ENCODE data around the gene ARHGEF12.

Gene ARHGEF12

GRCh38 chr11:120337355-120338106 lies 1.3 kb downstream of the ARHGEF12 start:
- H3K36me3 ChIP-seq (ENCODE audit: insufficient read depth, insufficient read length, low read length), result no peaks in the 10 kb centered on the region
- no peaks in the 10 kb centered on the region for H3K9me3 ChIP-seq (ENCODE audit: insufficient read depth, low read length)
- peak overlapping the region; percentile 87 for H3K9ac ChIP-seq (ENCODE audit: insufficient read length, low read depth)
- no peak for DNase-seq (ENCODE audit: low read depth, low spot score)
- no peak for TF ChIP-seq ZNF274 (IDR thresholded peaks at IDR 0.05; ENCODE audit: low read depth, low read length)
- no peak for TF ChIP-seq SUZ12 (IDR thresholded peaks at IDR 0.05; ENCODE audit: extremely low read depth, insufficient read depth, insufficient read length)
- no peak for TF ChIP-seq YY1 (IDR thresholded peaks at IDR 0.05; ENCODE audit: insufficient read depth, insufficient read length)
- H3K4me3 ChIP-seq (ENCODE audit: insufficient read length, low read depth), result peak overlapping the region; percentile 63
- H3K27me3 ChIP-seq (ENCODE audit: insufficient read depth, insufficient read length), result no peaks in the 10 kb centered on the region
- H3K4me1 ChIP-seq (ENCODE audit: insufficient read depth, insufficient read length), result no peaks in the 10 kb centered on the region

GRCh38 chr11:120338107-120338933 lies 2.1 kb downstream of the ARHGEF12 start:
- Histone ChIP-seq H3K4me1 (ENCODE audit: insufficient read depth, insufficient read length) (no peaks in the 10 kb centered on the region), H3K36me3 (ENCODE audit: insufficient read depth, insufficient read length, low read length) (no peaks in the 10 kb centered on the region), H3K27me3 (ENCODE audit: insufficient read depth, insufficient read length) (no peaks in the 10 kb centered on the region), H3K9me3 (ENCODE audit: insufficient read depth, low read length) (no peaks in the 10 kb centered on the region), H3K4me3 (ENCODE audit: insufficient read length, low read depth) (peak overlapping the region; percentile 63), H3K9ac (ENCODE audit: insufficient read length, low read depth) (no peak overlapping the region)
- DNase-seq (ENCODE audit: low read depth, low spot score), result no peak
- no peak for TF ChIP-seq SUZ12 (IDR thresholded peaks at IDR 0.05; ENCODE audit: extremely low read depth, insufficient read depth, insufficient read length)
- no peak for TF ChIP-seq YY1 (IDR thresholded peaks at IDR 0.05; ENCODE audit: insufficient read depth, insufficient read length)
- no peak for TF ChIP-seq ZNF274 (IDR thresholded peaks at IDR 0.05; ENCODE audit: low read depth, low read length)

DNA sequence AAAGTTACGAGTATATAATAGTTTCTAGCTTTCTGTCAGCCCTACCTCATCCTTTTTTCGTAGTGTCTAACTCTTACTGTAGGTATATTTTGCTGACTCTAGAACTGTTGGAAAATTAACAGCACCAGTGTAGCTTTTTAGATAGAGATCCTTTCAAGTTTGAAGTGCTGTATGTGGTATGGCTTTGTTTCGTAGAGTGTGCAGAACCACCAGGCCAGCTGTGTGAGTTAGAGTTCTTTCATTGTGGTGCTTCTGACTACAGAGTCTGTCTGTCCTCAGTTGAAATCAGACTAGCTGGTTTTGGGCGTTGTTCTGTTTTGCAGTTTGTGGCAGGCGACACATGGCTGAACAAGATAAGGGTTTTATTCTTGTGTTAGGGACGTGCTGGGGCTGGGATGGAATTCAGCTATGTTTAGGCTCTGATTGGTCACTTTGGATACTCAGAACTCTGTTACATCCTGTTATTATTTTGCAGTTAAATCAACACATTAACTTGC lies 3.2 kb downstream of the ARHGEF12 start:
- TF ChIP-seq YY1 (IDR thresholded peaks at IDR 0.05; ENCODE audit: insufficient read depth, insufficient read length), result no peak
- no peak for TF ChIP-seq ZNF274 (IDR thresholded peaks at IDR 0.05; ENCODE audit: low read depth, low read length)
- no peak for TF ChIP-seq SUZ12 (IDR thresholded peaks at IDR 0.05; ENCODE audit: extremely low read depth, insufficient read depth, insufficient read length)
- Histone ChIP-seq H3K4me1 (ENCODE audit: insufficient read depth, insufficient read length) (no peaks in the 10 kb centered on the region), H3K27me3 (ENCODE audit: insufficient read depth, insufficient read length) (no peaks in the 10 kb centered on the region), H3K9ac (ENCODE audit: insufficient read length, low read depth) (no peak overlapping the region), H3K36me3 (ENCODE audit: insufficient read depth, insufficient read length, low read length) (no peaks in the 10 kb centered on the region), H3K9me3 (ENCODE audit: insufficient read depth, low read length) (no peaks in the 10 kb centered on the region), H3K4me3 (ENCODE audit: insufficient read length, low read depth) (no peak overlapping the region)
- no peak for DNase-seq (ENCODE audit: low read depth, low spot score)

DNA sequence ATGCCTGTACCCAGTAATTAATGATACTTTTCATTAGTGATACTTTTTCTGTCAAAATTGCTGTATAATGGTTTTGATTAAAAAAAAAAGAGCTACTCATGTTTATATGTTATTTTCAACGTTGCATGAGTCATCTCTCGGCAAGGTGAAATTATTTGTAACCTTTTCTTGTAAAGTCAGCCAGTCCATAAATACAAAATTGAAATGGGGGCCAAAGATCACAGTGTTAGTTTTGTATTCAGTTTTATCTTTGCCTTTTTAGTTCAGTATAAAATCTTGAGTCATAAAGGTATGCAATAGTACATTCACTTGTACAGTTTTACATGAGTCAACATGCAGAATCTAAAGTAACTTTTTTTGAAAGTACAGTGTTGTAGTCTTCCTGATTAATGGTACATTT lies 4.3 kb downstream of the ARHGEF12 start:
- H3K36me3 ChIP-seq (ENCODE audit: insufficient read depth, insufficient read length, low read length), result no peaks in the 10 kb centered on the region
- DNase-seq (ENCODE audit: low read depth, low spot score), result no peak
- H3K4me1 ChIP-seq (ENCODE audit: insufficient read depth, insufficient read length), result no peaks in the 10 kb centered on the region
- H3K9me3 ChIP-seq (ENCODE audit: insufficient read depth, low read length), result no peaks in the 10 kb centered on the region
- no peak overlapping the region for H3K4me3 ChIP-seq (ENCODE audit: insufficient read length, low read depth)
- H3K27me3 ChIP-seq (ENCODE audit: insufficient read depth, insufficient read length), result no peaks in the 10 kb centered on the region
- TF ChIP-seq SUZ12 (IDR thresholded peaks at IDR 0.05; ENCODE audit: extremely low read depth, insufficient read depth, insufficient read length) (no peak), YY1 (IDR thresholded peaks at IDR 0.05; ENCODE audit: insufficient read depth, insufficient read length) (no peak), ZNF274 (IDR thresholded peaks at IDR 0.05; ENCODE audit: low read depth, low read length) (no peak)
- H3K9ac ChIP-seq (ENCODE audit: insufficient read length, low read depth), result no peak overlapping the region

GRCh38 chr11:120342226-120342625 lies 6.0 kb downstream of the ARHGEF12 start:
- no peak overlapping the region for H3K4me3 ChIP-seq (ENCODE audit: insufficient read length, low read depth)
- no peaks in the 10 kb centered on the region for H3K9me3 ChIP-seq (ENCODE audit: insufficient read depth, low read length)
- no peaks in the 10 kb centered on the region for H3K36me3 ChIP-seq (ENCODE audit: insufficient read depth, insufficient read length, low read length)
- H3K9ac ChIP-seq (ENCODE audit: insufficient read length, low read depth), result no peak overlapping the region
- no peaks in the 10 kb centered on the region for H3K27me3 ChIP-seq (ENCODE audit: insufficient read depth, insufficient read length)
- TF ChIP-seq ZNF274 (IDR thresholded peaks at IDR 0.05; ENCODE audit: low read depth, low read length), result no peak
- TF ChIP-seq SUZ12 (IDR thresholded peaks at IDR 0.05; ENCODE audit: extremely low read depth, insufficient read depth, insufficient read length), result no peak
- no peak for TF ChIP-seq YY1 (IDR thresholded peaks at IDR 0.05; ENCODE audit: insufficient read depth, insufficient read length)
- DNase-seq (ENCODE audit: low read depth, low spot score), result no peak
- H3K4me1 ChIP-seq (ENCODE audit: insufficient read depth, insufficient read length), result no peaks in the 10 kb centered on the region

GRCh38 chr11:120342678-120343077 lies 6.5 kb downstream of the ARHGEF12 start:
- H3K27me3 ChIP-seq (ENCODE audit: insufficient read depth, insufficient read length), result no peaks in the 10 kb centered on the region
- H3K36me3 ChIP-seq (ENCODE audit: insufficient read depth, insufficient read length, low read length), result no peaks in the 10 kb centered on the region
- DNase-seq (ENCODE audit: low read depth, low spot score), result no peak
- TF ChIP-seq YY1 (IDR thresholded peaks at IDR 0.05; ENCODE audit: insufficient read depth, insufficient read length) (no peak), SUZ12 (IDR thresholded peaks at IDR 0.05; ENCODE audit: extremely low read depth, insufficient read depth, insufficient read length) (no peak), ZNF274 (IDR thresholded peaks at IDR 0.05; ENCODE audit: low read depth, low read length) (no peak)
- H3K4me1 ChIP-seq (ENCODE audit: insufficient read depth, insufficient read length), result no peaks in the 10 kb centered on the region
- no peak overlapping the region for H3K9ac ChIP-seq (ENCODE audit: insufficient read length, low read depth)
- no peaks in the 10 kb centered on the region for H3K9me3 ChIP-seq (ENCODE audit: insufficient read depth, low read length)
- H3K4me3 ChIP-seq (ENCODE audit: insufficient read length, low read depth), result no peak overlapping the region

- TF ChIP-seq SUZ12 (IDR thresholded peaks at IDR 0.05; ENCODE audit: extremely low read depth, insufficient read depth, insufficient read length) (no peak), ZNF274 (IDR thresholded peaks at IDR 0.05; ENCODE audit: low read depth, low read length) (no peak), YY1 (IDR thresholded peaks at IDR 0.05; ENCODE audit: insufficient read depth, insufficient read length) (no peak)
- H3K4me3 ChIP-seq (ENCODE audit: insufficient read length, low read depth), result no peak overlapping the region
- no peaks in the 10 kb centered on the region for H3K27me3 ChIP-seq (ENCODE audit: insufficient read depth, insufficient read length)
- no peaks in the 10 kb centered on the region for H3K9me3 ChIP-seq (ENCODE audit: insufficient read depth, low read length)
- no peak overlapping the region for H3K9ac ChIP-seq (ENCODE audit: insufficient read length, low read depth)
- no peaks in the 10 kb centered on the region for H3K4me1 ChIP-seq (ENCODE audit: insufficient read depth, insufficient read length)
- DNase-seq (ENCODE audit: low read depth, low spot score), result no peak
- no peaks in the 10 kb centered on the region for H3K36me3 ChIP-seq (ENCODE audit: insufficient read depth, insufficient read length, low read length)
These were observed 7.2 kb downstream of the ARHGEF12 start for GRCh38 chr11:120343429-120343828.

Data from NT2/D1 (cell line).